Measurements from ENCODE around the gene TEC.

GRCh38 chr4:48114412-48114811 is 155.2 kb downstream of the TEC start:
- no peak for TF ChIP-seq CTCF (conservative IDR thresholded peaks at IDR 0.05; ENCODE audit: low read length)
- no peak for TF ChIP-seq EZH2phosphoT487 (IDR thresholded peaks at IDR 0.05; ENCODE audit: borderline replicate concordance, low read depth, low read length)
